GM19468 (cell line): ENCODE data around the gene TCP11L1.

ENCODE experiments used
- ATAC-seq: cut with Tn5 transposase; IDR thresholded peaks from one replicate; pipeline ENCODE4 v1.9.1; 2021; ENCODE audit warnings: mild to moderate bottlenecking, moderate library complexity, moderate number of reproducible peaks; ENCODE audit not compliant: unreplicated experiment; ENCODE audit errors: extremely low read depth

The TCP11L1 gene

GRCh38 chr11:33039274-33040032, at the start of gene TCP11L1:
TCP11L1 (plus strand) TSS chr11:33039572; CDS start chr11:33043774, 4,202 bp downstream.
- ATAC-seq = peak; percentile 74

- no peak for ATAC-seq
Observed at GRCh38 chr11:32990481-32990880, 48.9 kb upstream of the TCP11L1 start.

- no peak for ATAC-seq
Observed at GRCh38 chr11:32991427-32991826, 47.9 kb upstream of the TCP11L1 start.

- no peak for ATAC-seq
Observed at GRCh38 chr11:32991898-32992297, 47.5 kb upstream of the TCP11L1 start.

GRCh38 chr11:33000181-33000580, 39.2 kb upstream of the TCP11L1 start:
- ATAC-seq = no peak

- ATAC-seq = no peak
Observed at GRCh38 chr11:33001281-33001680, 38.1 kb upstream of the TCP11L1 start.

- ATAC-seq = no peak
Observed at GRCh38 chr11:33001751-33002542, 37.4 kb upstream of the TCP11L1 start.

- no peak for ATAC-seq
Observed at GRCh38 chr11:33005175-33005574, 34.2 kb upstream of the TCP11L1 start.

- no peak for ATAC-seq
Observed at GRCh38 chr11:33006010-33006409, 33.4 kb upstream of the TCP11L1 start.

GRCh38 chr11:33013755-33014154, 25.6 kb upstream of the TCP11L1 start:
- no peak for ATAC-seq

- peak; percentile 68 for ATAC-seq
Observed at GRCh38 chr11:33015621-33016551, 23.5 kb upstream of the TCP11L1 start, which contains the start of gene DEPDC7. DEPDC7 (plus strand) TSS chr11:33015878; CDS start chr11:33015956, 78 bp downstream.

GRCh38 chr11:33016654-33017053, 22.7 kb upstream of the TCP11L1 start:
- no peak for ATAC-seq

GRCh38 chr11:33017478-33017877, 21.9 kb upstream of the TCP11L1 start:
- ATAC-seq = no peak

GRCh38 chr11:33017965-33018364, 21.4 kb upstream of the TCP11L1 start:
- no peak for ATAC-seq

- no peak for ATAC-seq
Observed at GRCh38 chr11:33018840-33019239, 20.5 kb upstream of the TCP11L1 start.

GRCh38 chr11:33021501-33021900, 17.9 kb upstream of the TCP11L1 start:
- ATAC-seq = no peak

- ATAC-seq = no peak
Observed at GRCh38 chr11:33021937-33022336, 17.4 kb upstream of the TCP11L1 start.

GRCh38 chr11:33025339-33025722, 14.0 kb upstream of the TCP11L1 start:
- ATAC-seq = no peak

GRCh38 chr11:33027233-33027632, 12.1 kb upstream of the TCP11L1 start:
- no peak for ATAC-seq

- ATAC-seq = no peak
Observed at GRCh38 chr11:33027846-33028536, 11.4 kb upstream of the TCP11L1 start.
